Measurements from ENCODE around the gene LMF1.

LMF1 gene

DNA sequence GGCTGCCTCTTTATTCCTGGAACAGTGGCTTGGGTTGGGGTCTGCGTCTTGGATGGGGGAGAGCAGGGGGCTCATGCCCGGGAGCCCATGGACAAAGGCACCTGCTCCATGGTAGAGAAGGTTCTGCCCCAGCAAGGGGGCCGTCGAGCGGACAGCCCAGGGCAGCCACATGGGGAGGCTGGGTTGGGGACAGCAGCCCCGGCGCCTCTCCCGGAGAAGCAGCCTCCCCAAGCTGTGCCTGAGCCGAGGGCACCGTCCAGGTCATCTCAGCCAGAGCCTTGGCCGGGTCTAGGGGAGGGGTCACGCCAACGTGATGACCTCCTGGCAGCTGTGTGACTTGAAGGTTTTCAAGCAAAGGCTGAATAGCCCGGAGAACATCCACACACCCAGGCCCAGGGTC is 137.4 kb downstream of the LMF1 start:
- TF ChIP-seq, protein P1, sequence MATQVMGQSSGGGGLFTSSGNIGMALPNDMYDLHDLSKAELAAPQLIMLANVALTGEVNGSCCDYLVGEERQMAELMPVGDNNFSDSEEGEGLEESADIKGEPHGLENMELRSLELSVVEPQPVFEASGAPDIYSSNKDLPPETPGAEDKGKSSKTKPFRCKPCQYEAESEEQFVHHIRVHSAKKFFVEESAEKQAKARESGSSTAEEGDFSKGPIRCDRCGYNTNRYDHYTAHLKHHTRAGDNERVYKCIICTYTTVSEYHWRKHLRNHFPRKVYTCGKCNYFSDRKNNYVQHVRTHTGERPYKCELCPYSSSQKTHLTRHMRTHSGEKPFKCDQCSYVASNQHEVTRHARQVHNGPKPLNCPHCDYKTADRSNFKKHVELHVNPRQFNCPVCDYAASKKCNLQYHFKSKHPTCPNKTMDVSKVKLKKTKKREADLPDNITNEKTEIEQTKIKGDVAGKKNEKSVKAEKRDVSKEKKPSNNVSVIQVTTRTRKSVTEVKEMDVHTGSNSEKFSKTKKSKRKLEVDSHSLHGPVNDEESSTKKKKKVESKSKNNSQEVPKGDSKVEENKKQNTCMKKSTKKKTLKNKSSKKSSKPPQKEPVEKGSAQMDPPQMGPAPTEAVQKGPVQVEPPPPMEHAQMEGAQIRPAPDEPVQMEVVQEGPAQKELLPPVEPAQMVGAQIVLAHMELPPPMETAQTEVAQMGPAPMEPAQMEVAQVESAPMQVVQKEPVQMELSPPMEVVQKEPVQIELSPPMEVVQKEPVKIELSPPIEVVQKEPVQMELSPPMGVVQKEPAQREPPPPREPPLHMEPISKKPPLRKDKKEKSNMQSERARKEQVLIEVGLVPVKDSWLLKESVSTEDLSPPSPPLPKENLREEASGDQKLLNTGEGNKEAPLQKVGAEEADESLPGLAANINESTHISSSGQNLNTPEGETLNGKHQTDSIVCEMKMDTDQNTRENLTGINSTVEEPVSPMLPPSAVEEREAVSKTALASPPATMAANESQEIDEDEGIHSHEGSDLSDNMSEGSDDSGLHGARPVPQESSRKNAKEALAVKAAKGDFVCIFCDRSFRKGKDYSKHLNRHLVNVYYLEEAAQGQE (IDR thresholded peaks at IDR 0.05; ENCODE audit: insufficient read depth in 1 of 2, low read depth in 2 of 2, low read length in 2 of 2) = no peak
- no peak for TF ChIP-seq TAF1 (IDR thresholded peaks at IDR 0.05; ENCODE audit: borderline replicate concordance, insufficient read depth, low read length)
- no peak for TF ChIP-seq SIN3A (IDR thresholded peaks at IDR 0.05; ENCODE audit: borderline replicate concordance, insufficient read depth, low read length)
- no peak for TF ChIP-seq POLR2AphosphoS5 (IDR thresholded peaks at IDR 0.05; ENCODE audit: low read depth, low read length)
- TF ChIP-seq FOXP2 (optimal IDR thresholded peaks at IDR 0.05; ENCODE audit: borderline replicate concordance, extremely low read depth, extremely low read length, insufficient read depth) = no peak

DNA sequence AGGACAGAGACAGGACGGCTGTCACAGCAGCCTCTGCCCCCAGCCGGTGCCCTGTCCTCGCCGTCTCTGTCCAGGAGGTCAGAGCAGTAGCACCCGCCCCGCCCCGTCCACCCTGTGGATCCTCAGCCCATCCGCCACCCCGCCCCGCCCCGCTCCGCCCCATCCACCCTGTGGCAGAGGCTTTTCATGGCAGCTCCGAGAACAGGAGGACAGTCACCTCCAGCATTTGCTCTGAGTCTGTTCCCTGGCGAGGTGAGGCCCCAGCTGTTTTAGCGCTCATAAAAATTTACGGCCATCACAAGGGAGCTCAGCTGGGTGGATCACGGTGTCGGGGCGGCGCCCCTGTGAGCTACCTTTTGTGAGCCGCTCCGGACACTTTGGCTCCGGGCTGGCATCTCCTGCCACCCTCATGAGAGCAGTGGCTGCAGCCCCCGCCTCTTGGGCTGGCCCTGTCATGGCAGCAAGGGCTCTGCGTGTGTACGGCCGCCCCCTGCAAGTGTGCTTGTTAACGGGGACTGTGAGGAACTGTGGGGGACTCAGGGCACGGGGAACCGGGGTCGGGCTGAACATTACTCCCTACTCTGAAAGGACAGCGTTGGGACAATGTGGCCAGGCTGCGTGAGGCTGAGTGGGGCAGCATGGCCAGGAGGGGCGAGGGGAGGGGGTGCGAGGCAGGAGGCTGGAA is 138.0 kb downstream of the LMF1 start:
- TF ChIP-seq TAF1 (IDR thresholded peaks at IDR 0.05; ENCODE audit: borderline replicate concordance, insufficient read depth, low read length) = no peak
- no peak for TF ChIP-seq SIN3A (IDR thresholded peaks at IDR 0.05; ENCODE audit: borderline replicate concordance, insufficient read depth, low read length)
- TF ChIP-seq POLR2AphosphoS5 (IDR thresholded peaks at IDR 0.05; ENCODE audit: low read depth, low read length) = no peak
- TF ChIP-seq FOXP2 (optimal IDR thresholded peaks at IDR 0.05; ENCODE audit: borderline replicate concordance, extremely low read depth, extremely low read length, insufficient read depth) = no peak
- TF ChIP-seq, protein P1 (IDR thresholded peaks at IDR 0.05; ENCODE audit: insufficient read depth in 1 of 2, low read depth in 2 of 2, low read length in 2 of 2) = no peak

DNA sequence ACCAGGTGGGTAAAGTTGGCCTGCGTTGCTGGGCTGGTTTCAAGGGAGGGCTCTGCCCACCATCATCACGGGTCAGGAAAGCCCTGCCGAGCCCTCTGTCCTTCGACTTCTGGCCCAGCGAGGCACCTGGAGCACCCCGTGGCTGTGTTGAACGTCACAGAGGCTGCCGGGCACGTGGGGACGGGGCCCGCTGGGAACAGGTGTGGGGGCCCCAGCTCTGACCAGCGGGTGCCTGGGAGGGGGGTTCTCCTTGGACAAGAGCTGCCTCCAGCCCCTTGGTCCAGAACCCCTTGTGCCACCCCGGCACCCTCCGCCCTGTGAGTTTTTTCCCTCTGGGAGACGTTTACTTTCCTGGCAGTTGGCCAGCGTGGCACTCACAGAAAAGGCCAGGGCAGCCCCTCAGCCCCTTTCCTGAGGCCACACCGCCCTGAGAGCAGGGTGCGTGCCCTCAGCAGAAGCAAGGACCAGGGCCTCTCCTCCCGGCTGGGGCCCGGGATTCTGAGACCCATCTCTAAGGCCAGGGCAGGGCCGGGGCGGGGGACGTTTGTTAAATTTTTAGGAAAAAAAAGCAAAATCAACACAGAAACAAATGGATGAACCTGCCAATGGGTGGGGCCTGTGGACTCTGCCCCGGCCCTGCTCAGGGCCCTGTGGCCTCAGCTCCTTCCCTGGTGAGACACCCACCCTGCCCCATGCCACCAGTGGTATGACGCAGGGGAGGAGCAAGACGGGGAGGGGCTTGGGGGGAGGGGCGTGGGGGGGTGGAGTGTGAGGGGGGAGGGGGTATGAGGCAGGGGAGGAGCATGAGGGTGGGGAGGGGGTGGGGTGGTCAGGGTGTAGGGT is 139.0 kb downstream of the LMF1 start:
- TF ChIP-seq, protein P1 (IDR thresholded peaks at IDR 0.05; ENCODE audit: insufficient read depth in 1 of 2, low read depth in 2 of 2, low read length in 2 of 2) = no peak
- no peak for TF ChIP-seq TAF1 (IDR thresholded peaks at IDR 0.05; ENCODE audit: borderline replicate concordance, insufficient read depth, low read length)
- no peak for TF ChIP-seq SIN3A (IDR thresholded peaks at IDR 0.05; ENCODE audit: borderline replicate concordance, insufficient read depth, low read length)

DNA sequence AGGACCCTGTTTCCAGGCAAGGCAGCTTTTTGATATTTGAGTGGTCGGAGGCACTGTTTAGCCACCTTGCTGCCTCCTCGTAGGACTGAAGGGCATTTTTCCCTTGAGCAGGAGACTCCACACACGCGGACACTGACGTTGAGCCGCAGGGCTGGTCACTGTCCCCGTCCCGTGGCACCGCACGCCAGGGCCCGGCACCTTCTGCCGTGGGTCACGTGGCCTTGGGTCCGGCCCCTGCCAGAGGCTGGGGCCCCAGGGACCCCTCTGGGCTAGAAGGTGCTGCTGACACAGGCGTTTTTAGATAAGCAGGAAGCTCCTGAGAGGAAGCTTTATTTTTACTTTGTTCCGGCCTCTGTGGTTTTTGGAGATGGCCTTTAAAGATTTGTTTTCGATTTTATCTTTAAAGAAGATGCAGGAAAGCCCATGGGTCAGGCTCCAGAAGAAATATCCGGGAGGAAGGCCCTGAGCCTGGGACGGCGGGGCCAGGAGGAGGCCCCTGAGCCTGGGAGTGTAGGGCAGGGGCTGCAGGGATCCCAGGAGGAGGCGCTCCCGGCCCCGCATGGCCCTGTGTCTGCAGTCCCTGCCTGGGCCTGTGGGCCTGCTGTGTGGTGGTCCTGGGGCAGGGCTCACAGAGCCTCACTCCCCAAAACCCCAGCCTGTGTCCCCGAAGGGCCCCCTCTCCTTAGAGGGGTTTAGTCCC is 139.8 kb downstream of the LMF1 start:
- TF ChIP-seq SIN3A (IDR thresholded peaks at IDR 0.05; ENCODE audit: borderline replicate concordance, insufficient read depth, low read length) (no peak), FOXP2 (optimal IDR thresholded peaks at IDR 0.05; ENCODE audit: borderline replicate concordance, extremely low read depth, extremely low read length, insufficient read depth) (no peak), TAF1 (IDR thresholded peaks at IDR 0.05; ENCODE audit: borderline replicate concordance, insufficient read depth, low read length) (no peak), POLR2AphosphoS5 (IDR thresholded peaks at IDR 0.05; ENCODE audit: low read depth, low read length) (no peak)
- TF ChIP-seq, protein P1 (IDR thresholded peaks at IDR 0.05; ENCODE audit: insufficient read depth in 1 of 2, low read depth in 2 of 2, low read length in 2 of 2) = no peak

Data from PFSK-1 (cell line).